Stimulated activated CD4-positive, alpha-beta T cell treated with anti-CD3 and anti-CD28 coated beads, Interleukin-2, amount 100 ng/mL, for 24 hours (primary cell): Measurements from ENCODE around the gene NHERF2.
"Not testable (repeated sequence)": the region's sequence is repeated elsewhere in the genome, so short reads cannot be mapped to it uniquely, and the experiment has no call there.

Experiments
- DNase-seq, 2 donors: peaks; one replicate each; pipeline ENCODE4 v3.0.0-alpha.2; 2020

The NHERF2 gene

GRCh38 chr16:2028620-2029220, 2.0 kb downstream of the NHERF2 start:
- DNase-seq = no peak

- no peak for DNase-seq
These were observed 2.6 kb downstream of the NHERF2 start for GRCh38 chr16:2029350-2029749.

GRCh38 chr16:2030036-2030435, 3.3 kb downstream of the NHERF2 start:
- DNase-seq = no peak

GRCh38 chr16:2031081-2031577, 4.4 kb downstream of the NHERF2 start:
- DNase-seq = no peak

GRCh38 chr16:2032285-2033056, 5.8 kb downstream of the NHERF2 start:
- DNase-seq = no peak

GRCh38 chr16:2033057-2033908, 6.6 kb downstream of the NHERF2 start:
- no peak for DNase-seq

GRCh38 chr16:2033909-2034695, 7.4 kb downstream of the NHERF2 start:
- DNase-seq = not testable (repeated sequence)

- no peak for DNase-seq
These were observed 8.2 kb downstream of the NHERF2 start for GRCh38 chr16:2034696-2035430.

- no peak for DNase-seq
These were observed 8.9 kb downstream of the NHERF2 start for GRCh38 chr16:2035431-2036199.

GRCh38 chr16:2036200-2036966, 9.7 kb downstream of the NHERF2 start:
- DNase-seq = no peak

GRCh38 chr16:2037115-2037514, 10.4 kb downstream of the NHERF2 start:
- no peak for DNase-seq

- no peak for DNase-seq
These were observed 11.1 kb downstream of the NHERF2 start for GRCh38 chr16:2037647-2038381.

- DNase-seq = no peak
These were observed 11.9 kb downstream of the NHERF2 start for GRCh38 chr16:2038382-2039231.

GRCh38 chr16:2039274-2040031, 12.8 kb downstream of the NHERF2 start:
- DNase-seq = no peak

- no peak for DNase-seq
These were observed 13.5 kb downstream of the NHERF2 start for GRCh38 chr16:2040041-2040786.

GRCh38 chr16:2040787-2041522, 14.3 kb downstream of the NHERF2 start:
- DNase-seq = no peak
